SK-N-SH (cell line): ENCODE measurements around the gene MYH16. TPM values are rescaled to one million over a fixed set of nuclear protein-coding genes. Genes with fewer than 3 reads are reported as not detected.
"Not testable (repeated sequence)": the region's sequence is repeated elsewhere in the genome, so short reads cannot be mapped to it uniquely, and the experiment has no call there.

Source experiments
- CTCF ChIA-PET: fragments of 300-600, 350-600 bp; formaldehyde crosslinking; extraction: SDS; loops from one replicate; lab custom pipeline; 2021; lab: Yijun Ruan, JAX
- POLR2A ChIA-PET: fragments of 350-600 bp; sonication (Branson Sonifier 250); formaldehyde crosslinking; extraction: SDS; loops from one replicate; lab custom pipeline; 2020; ENCODE audit warnings: antibody characterized with exemption, inconsistent platforms; lab: Yijun Ruan, JAX
- DNase-seq: peaks from one replicate; pipeline ENCODE4 v3.0.0; 2012
- H2AFZ ChIP-seq: fragments of 200-600 bp; sonication (generic); 2 replicates; pipeline ENCODE4 v1.8.1; 2016; ENCODE audit warnings: antibody characterized with exemption, mild to moderate bottlenecking, low read depth
- H3F3A ChIP-seq: fragments of 200-600 bp; sonication (generic); replicated peaks from 2 replicates; pipeline ENCODE3; 2016; ENCODE audit warnings: antibody characterized with exemption, mild to moderate bottlenecking; ENCODE audit not compliant: insufficient read depth
- H3K27ac ChIP-seq, 2 experiments: fragments of 200-500 bp in 1 of 2; fragments of 200-600 bp in 1 of 2; sonication (Bioruptor generic) in 1 of 2; sonication (generic), shearing (Covaris generic) in 1 of 2; 2 replicates each; pipeline versions ENCODE4 v1.5.1 to v1.6.1; 2014 to 2016; ENCODE audit warnings: low read depth in 2 of 2, inconsistent platforms in 1 of 2, low read length in 1 of 2, mild to moderate bottlenecking in 1 of 2, mixed read lengths in 1 of 2
- H3K27me3 ChIP-seq: fragments of 200-600 bp; sonication (generic), shearing (Covaris generic); 2 replicates; pipeline ENCODE4 v1.6.1; 2016; ENCODE audit warnings: mixed run types; ENCODE audit not compliant: insufficient read depth
- H3K36me3 ChIP-seq, 2 experiments: fragments of 200-500 bp in 1 of 2; fragments of 200-600 bp in 1 of 2; sonication (Bioruptor generic) in 1 of 2; sonication (generic) in 1 of 2; replicated peaks in 1 of 2; 2 replicates each; pipeline versions ENCODE3 to v1.5.1; 2014 to 2016; ENCODE audit warnings: low read length in 1 of 2, mild to moderate bottlenecking in 1 of 2; ENCODE audit not compliant: insufficient read depth in 2 of 2, control insufficient read depth in 1 of 2
- H3K4me1 ChIP-seq, 2 experiments: fragments of 200-500 bp in 1 of 2; fragments of 200-600 bp in 1 of 2; sonication (Bioruptor generic) in 1 of 2; sonication (generic), shearing (Covaris generic) in 1 of 2; 2 replicates each; pipeline versions ENCODE4 v1.5.1 to v1.6.1; 2014 to 2016; ENCODE audit warnings: low read depth in 1 of 2, low read length in 1 of 2, mixed run types in 1 of 2; ENCODE audit not compliant: insufficient read depth in 2 of 2, control insufficient read depth in 1 of 2
- H3K4me2 ChIP-seq: fragments of 200-600 bp; sonication (generic), shearing (Covaris generic); 2 replicates; pipeline ENCODE4 v1.6.1; 2017; ENCODE audit warnings: mixed run types
- H3K4me3 ChIP-seq, 2 experiments: fragments of 200-500 bp in 1 of 2; fragments of 200-600 bp in 1 of 2; sonication (Bioruptor generic) in 1 of 2; sonication (generic), shearing (Covaris generic) in 1 of 2; 2 replicates each; pipeline versions ENCODE4 v1.5.1 to v1.8.1; 2014 to 2016; ENCODE audit warnings: low read depth in 2 of 2, inconsistent platforms in 1 of 2, low read length in 1 of 2, mild to moderate bottlenecking in 1 of 2, mixed read lengths in 1 of 2, moderate library complexity in 1 of 2
- H3K79me2 ChIP-seq: fragments of 200-600 bp; sonication (generic); 2 replicates; pipeline ENCODE4 v1.8.1; 2017; ENCODE audit warnings: mild to moderate bottlenecking; ENCODE audit not compliant: insufficient read depth
- H3K9ac ChIP-seq: fragments of 200-600 bp; sonication (generic); 2 replicates; pipeline ENCODE4 v1.6.1; 2017; ENCODE audit warnings: mixed run types
- H3K9me2 ChIP-seq: fragments of 200-600 bp; sonication (generic); 2 replicates; pipeline ENCODE4 v1.6.1; 2017; ENCODE audit warnings: mixed run types
- H3K9me3 ChIP-seq: fragments of 200-600 bp; sonication (generic); 2 replicates; pipeline ENCODE4 v1.6.1; 2017; ENCODE audit warnings: mixed run types, mild to moderate bottlenecking, moderate library complexity
- H4K20me1 ChIP-seq: fragments of 200-600 bp; sonication (generic); 2 replicates; pipeline ENCODE4 v1.6.1; 2017; ENCODE audit warnings: mild to moderate bottlenecking, mixed run types; ENCODE audit not compliant: insufficient read depth
- CTCF ChIP-seq: fragments of 200-600 bp; sonication (generic); IDR thresholded peaks from 2 replicates; pipeline ENCODE4 v1.6.1; 2017; ENCODE audit warnings: antibody characterized with exemption, mild to moderate bottlenecking, moderate library complexity
- ELF1 ChIP-seq: IDR thresholded peaks from 2 replicates; pipeline ENCODE4 v1.4.0; 2012
- EP300 ChIP-seq, 2 experiments: IDR thresholded peaks; 2 replicates each; pipeline versions ENCODE4 v1.4.0 to v1.6.1; 2012; ENCODE audit warnings: borderline replicate concordance in 1 of 2, low read depth in 1 of 2, low read length in 1 of 2
- EZH2phosphoT487 ChIP-seq: fragments of 200-600 bp; sonication (generic); IDR thresholded peaks from 2 replicates; pipeline ENCODE4 v1.6.1; 2017; ENCODE audit warnings: low read depth, mixed run types, mild to moderate bottlenecking, antibody characterized with exemption, moderate library complexity, borderline replicate concordance
- GABPA ChIP-seq: IDR thresholded peaks from 2 replicates; pipeline ENCODE4 v1.4.0; 2012; ENCODE audit warnings: low read depth, mild to moderate bottlenecking
- JUND ChIP-seq: IDR thresholded peaks from 2 replicates; pipeline ENCODE4 v1.4.0; 2012
- MAX ChIP-seq: IDR thresholded peaks from 2 replicates; pipeline ENCODE4 v1.4.0; 2012; ENCODE audit warnings: low read depth
- MEF2A ChIP-seq: IDR thresholded peaks from 2 replicates; pipeline ENCODE4 v1.4.0; 2012; ENCODE audit warnings: low read depth, borderline replicate concordance
- MXI1 ChIP-seq: IDR thresholded peaks from 2 replicates; pipeline ENCODE4 v1.6.1; 2012; ENCODE audit warnings: mild to moderate bottlenecking, low read depth, low read length, improper control_type of control experiment
- PBX3 ChIP-seq: IDR thresholded peaks from 2 replicates; pipeline ENCODE4; 2012
- RCOR1 ChIP-seq: fragments of 150-350 bp; IDR thresholded peaks from 2 replicates; pipeline ENCODE4 v1.6.1; 2017; ENCODE audit warnings: antibody characterized with exemption, low read length
- USF2 ChIP-seq: fragments of 150-350 bp; IDR thresholded peaks from 2 replicates; pipeline ENCODE4 v1.6.1; 2017; ENCODE audit warnings: antibody characterized with exemption, low read length, low read depth, borderline replicate concordance
- ZBTB33 ChIP-seq: IDR thresholded peaks from 2 replicates; pipeline ENCODE4 v1.4.0; 2012; ENCODE audit warnings: low read depth, borderline replicate concordance
- WGBS: methylation state at CpG from one replicate; pipeline ENCODE4 v1.1.6; 2017; ENCODE audit warnings: low lambda C conversion rate; 5-methylcytosine and 5-hydroxymethylcytosine counted together
- polyA plus RNA-seq, 3 experiments: library from polyadenylated mRNA; depleted of rRNA; stranded (reverse); fragments of >200 nt; gene quantifications; 2 replicates each; pipeline ENCODE4 v1.2.3, GENCODE V29; 2012

The MYH16 gene
- polyA plus RNA-seq, 1 of the 3 experiments (the other 2 are of a cell fraction): 0.41 TPM

- no peaks in the 10 kb centered on the region; a peak in 1 of 4 replicates for H3K4me1 ChIP-seq
- POLR2A ChIA-PET: interaction anchor here (0.6 kb wide), 1 partner anchor 127 kb away, joined by 5 read pairs; no protein-coding TSS in a partner anchor
Observed at GRCh38 chr7:99357701-99358490, 85.3 kb downstream of the MYH16 start.

GRCh38 chr7:99358521-99358920 lies 85.9 kb downstream of the MYH16 start:
- H3F3A ChIP-seq: peaks cover 21% of the 10 kb centered on the region
- WGBS: 98% methylated on average over 15 of the region's 15 CpGs

More at GRCh38 chr7:99357701-99358490, 85.3 kb downstream of the MYH16 start:
- CTCF ChIA-PET: interaction anchor here (1.0 to 2.3 kb wide), 3 partner anchors 7 to 23 kb away, joined by 3 to 8 read pairs (median 3); no protein-coding TSS in a partner anchor
- Histone ChIP-seq H3K79me2 (no peaks in the 10 kb centered on the region), H3K4me2 (no peak overlapping the region), H3K27ac (no peak overlapping the region), H3K9me2 (no peaks in the 10 kb centered on the region), H2AFZ (no peak overlapping the region), H3F3A (peaks cover 19% of the 10 kb centered on the region)
- DNase-seq: no peak
- TF ChIP-seq EZH2phosphoT487 (no peak), PBX3 (no peak), MEF2A (no peak), EP300 (IDR thresholded peaks at IDR 0.05; ENCODE audit: borderline replicate concordance in 1 of 2, low read depth in 1 of 2, low read length in 1 of 2) (no peak), RCOR1 (no peak), CTCF (no peak), USF2 (no peak), GABPA (no peak), ZBTB33 (no peak), MAX (no peak), JUND (no peak), ELF1 (no peak), MXI1 (no peak)
- TF ChIP-seq, all 33 proteins: peak for 0
- H3K36me3 ChIP-seq: peaks cover 46 to 73% of the 10 kb centered on the region in 2 experiments
- H3K4me3 ChIP-seq: no peak overlapping the region
- WGBS: 92% methylated on average over 16 of the region's 16 CpGs
- H3K9ac ChIP-seq: no peak overlapping the region
- no peaks in the 10 kb centered on the region for H3K9me3 ChIP-seq
- peaks cover 5% of the 10 kb centered on the region for H4K20me1 ChIP-seq
- no peaks in the 10 kb centered on the region for H3K27me3 ChIP-seq

More at GRCh38 chr7:99358521-99358920, 85.9 kb downstream of the MYH16 start:
- POLR2A ChIA-PET: interaction anchor here (0.6 kb wide), 1 partner anchor 128 kb away, joined by 5 read pairs; no protein-coding TSS in a partner anchor
- H2AFZ ChIP-seq, H3K9me3 ChIP-seq, H3K9ac ChIP-seq, H3K4me2 ChIP-seq, DNase-seq, H3K4me1 ChIP-seq, H3K27me3 ChIP-seq, H4K20me1 ChIP-seq, H3K79me2 ChIP-seq, H3K27ac ChIP-seq, H3K4me3 ChIP-seq, CTCF ChIA-PET, H3K9me2 ChIP-seq: not testable (repeated sequence)
- peaks cover 47 to 78% of the 10 kb centered on the region in 2 experiments for H3K36me3 ChIP-seq
